GM23248 (cell line): ENCODE data around the gene TLCD2. TPM values are rescaled to one million over a fixed set of nuclear protein-coding genes. Genes with fewer than 3 reads are reported as not detected.
A peak's percentile ranks its signal among the peaks of the same experiment; 100 is the strongest.

ENCODE experiments used
- DNase-seq: peaks from one replicate; pipeline ENCODE4 v3.0.0-alpha.2; 2015
- H2AFZ ChIP-seq: fragments of 200-600 bp; sonication (generic); 2 replicates; pipeline ENCODE4 v1.6.1; 2016; ENCODE audit warnings: antibody characterized with exemption
- H3F3A ChIP-seq: fragments of 200-600 bp; sonication (generic); 2 replicates; pipeline ENCODE4 v1.6.1; 2016; ENCODE audit warnings: mild to moderate bottlenecking, antibody characterized with exemption, mixed run types; ENCODE audit not compliant: insufficient read depth
- H3K27ac ChIP-seq: fragments of 200-600 bp; sonication (generic); 2 replicates; pipeline ENCODE4 v1.5.1; 2016; ENCODE audit warnings: mild to moderate bottlenecking
- H3K27me3 ChIP-seq: fragments of 200-600 bp; sonication (generic); replicated peaks from 2 replicates; pipeline ENCODE4 v1.6.1; 2016; ENCODE audit warnings: mild to moderate bottlenecking; ENCODE audit not compliant: insufficient read depth
- H3K36me3 ChIP-seq: fragments of 200-600 bp; sonication (generic); 2 replicates; pipeline ENCODE4 v1.6.1; 2016; ENCODE audit warnings: low read depth, mild to moderate bottlenecking
- H3K4me1 ChIP-seq: fragments of 200-600 bp; sonication (generic); 2 replicates; pipeline ENCODE4 v1.6.1; 2016; ENCODE audit warnings: mild to moderate bottlenecking; ENCODE audit not compliant: insufficient read depth
- H3K4me2 ChIP-seq: fragments of 200-600 bp; sonication (generic); one replicate; pipeline ENCODE4 v1.6.1; 2016; ENCODE audit warnings: mild to moderate bottlenecking; ENCODE audit not compliant: unreplicated experiment
- H3K4me3 ChIP-seq: fragments of 200-600 bp; sonication (generic); 2 replicates; pipeline ENCODE4 v1.5.1; 2016; ENCODE audit warnings: mild to moderate bottlenecking
- H3K79me2 ChIP-seq: fragments of 200-600 bp; sonication (generic); 2 replicates; pipeline ENCODE4 v1.6.1; 2016; ENCODE audit warnings: mild to moderate bottlenecking; ENCODE audit not compliant: insufficient read depth
- H3K9ac ChIP-seq: fragments of 200-600 bp; sonication (generic); 2 replicates; pipeline ENCODE4 v1.6.1; 2016; ENCODE audit warnings: mild to moderate bottlenecking
- H3K9me2 ChIP-seq: fragments of 200-600 bp; sonication (generic); 2 replicates; pipeline ENCODE4 v1.6.1; 2016; ENCODE audit warnings: mixed run types, mild to moderate bottlenecking, moderate library complexity; ENCODE audit not compliant: insufficient read depth
- H3K9me3 ChIP-seq: fragments of 200-600 bp; sonication (generic); one replicate; pipeline ENCODE4 v1.6.1; 2017; ENCODE audit warnings: low read depth
- H4K20me1 ChIP-seq: fragments of 200-600 bp; sonication (generic); 2 replicates; pipeline ENCODE4 v1.6.0; 2016; ENCODE audit not compliant: insufficient read depth
- EZH2 ChIP-seq: fragments of 200-600 bp; sonication (generic); IDR thresholded peaks from 2 replicates; pipeline ENCODE4 v1.6.1; 2018; ENCODE audit warnings: antibody characterized with exemption, mild to moderate bottlenecking; ENCODE audit not compliant: insufficient read depth, poor library complexity, severe bottlenecking
- EZH2phosphoT487 ChIP-seq: fragments of 200-600 bp; sonication (generic); IDR thresholded peaks from 2 replicates; pipeline ENCODE4 v1.6.1; 2018; ENCODE audit warnings: antibody characterized with exemption, moderate library complexity, mild to moderate bottlenecking, low read depth; ENCODE audit not compliant: insufficient read depth
- WGBS, 2 experiments: methylation state at CpG; one replicate each; pipeline ENCODE4 v1.1.6; 2015 to 2017; ENCODE audit warnings: low lambda C conversion rate in 2 of 2, low coverage in 1 of 2; ENCODE audit errors: missing lambda C conversion rate in 2 of 2; 5-methylcytosine and 5-hydroxymethylcytosine counted together
- in situ Hi-C: fragments of 300-500 bp; cut with MboI; formaldehyde crosslinking; loops from 2 replicates; pipeline ENCODE4 v1.15.0; 2020
- polyA plus RNA-seq: library from polyadenylated mRNA; unstranded; fragments of >200 nt; fragmentation: Nextera tagmentation; extraction: Ambion mirVana; gene quantifications from 2 replicates; pipeline ENCODE4 v1.2.1, GENCODE V29; 2016
- total RNA-seq: library from RNA; depleted of rRNA; stranded (reverse); fragments of >200 nt; shearing (Covaris generic); gene quantifications from 2 replicates; pipeline ENCODE4 v1.2.3, GENCODE V29; 2014

TLCD2 gene
- total and polyA plus RNA-seq, 2 experiments from 2014 or later: 2.2 to 2.4 TPM

DNA sequence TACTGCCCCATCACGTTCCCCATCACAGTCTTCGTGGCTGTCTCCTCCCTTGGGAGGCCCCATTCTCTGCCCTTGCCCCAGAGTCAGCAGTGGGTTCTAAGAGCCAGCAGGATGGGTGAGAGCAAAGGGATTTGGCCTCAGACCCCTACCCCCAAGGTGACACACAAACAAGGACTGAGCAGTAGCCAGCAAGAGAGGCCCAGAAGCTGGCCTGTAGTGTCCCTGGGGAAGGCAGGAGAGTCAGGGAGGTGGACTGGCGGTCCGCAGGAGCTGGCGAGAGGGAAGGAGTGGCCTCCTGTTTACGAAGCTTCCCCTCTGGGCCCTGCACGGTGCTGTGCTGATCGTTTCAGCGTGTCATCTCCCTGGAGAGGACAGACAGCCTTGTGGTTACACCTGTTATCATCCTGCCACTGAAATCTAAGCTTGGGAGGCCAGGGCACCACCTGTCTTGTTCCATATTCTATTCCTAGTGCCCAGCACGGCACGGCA is 22.7 kb upstream of the TLCD2 start:
- H3K36me3 ChIP-seq: no peaks in the 10 kb centered on the region
- no peaks in the 10 kb centered on the region for H3K9me2 ChIP-seq
- H3K4me2 ChIP-seq: no peak overlapping the region
- H3K9ac ChIP-seq: no peak overlapping the region
- H3F3A ChIP-seq: peaks cover 7% of the 10 kb centered on the region; the same call in 1 of the 2 replicates
- 0 out of 2 replicates have a peak, but pooled peaks cover 5% of the 10 kb centered on the region for H3K79me2 ChIP-seq
- TF ChIP-seq EZH2 (no peak), EZH2phosphoT487 (no peak)
- in situ Hi-C loops: no loop called here
- no peak overlapping the region for H3K27ac ChIP-seq
- H3K27me3 ChIP-seq: no peaks in the 10 kb centered on the region
- H2AFZ ChIP-seq: no peak overlapping the region
- no peak overlapping the region for H3K4me3 ChIP-seq
- H3K9me3 ChIP-seq: no peaks in the 10 kb centered on the region
- 83 to 86% methylated on average over 11 of the region's 11 CpGs for WGBS, 2 experiments
- H3K4me1 ChIP-seq: peaks cover 18% of the 10 kb centered on the region
- no peak for DNase-seq
- H4K20me1 ChIP-seq: no peaks in the 10 kb centered on the region

- Histone ChIP-seq H4K20me1 (no peaks in the 10 kb centered on the region), H3K36me3 (no peaks in the 10 kb centered on the region), H3K9me2 (no peaks in the 10 kb centered on the region), H3K4me3 (no peak overlapping the region), H3K27me3 (no peaks in the 10 kb centered on the region), H3K9ac (no peak overlapping the region), H3K4me1 (peaks cover 18% of the 10 kb centered on the region), H3K9me3 (no peaks in the 10 kb centered on the region), H3K4me2 (no peak overlapping the region), H2AFZ (no peak overlapping the region), H3F3A (peaks cover 7% of the 10 kb centered on the region; the same call in 1 of the 2 replicates), H3K79me2 (0 out of 2 replicates have a peak, but pooled peaks cover 5% of the 10 kb centered on the region), H3K27ac (no peak overlapping the region)
- in situ Hi-C loops: no loop called here
- TF ChIP-seq EZH2phosphoT487: no peak
- no peak for TF ChIP-seq EZH2
- 95 to 98% methylated on average over 16 to 18 of the region's 22 CpGs for WGBS, 2 experiments
- no peak for DNase-seq
Observed at GRCh38 chr17:1732241-1732832, 22.2 kb upstream of the TLCD2 start.

DNA sequence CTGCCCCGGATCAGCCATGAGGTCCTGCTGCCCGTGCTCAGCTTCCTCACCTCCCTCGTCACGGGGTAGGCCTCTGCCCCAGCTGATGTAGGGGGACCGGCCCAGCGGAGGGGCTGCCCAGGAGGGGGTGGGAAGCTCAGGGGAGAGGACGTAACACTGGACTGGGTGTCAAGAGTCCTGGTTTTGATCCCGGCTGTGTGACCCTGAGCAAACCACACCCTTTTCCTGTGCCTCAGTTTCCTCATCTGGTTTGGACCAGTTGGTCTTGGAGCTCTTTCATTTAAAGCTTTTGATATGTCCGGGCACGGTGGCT is 21.0 kb upstream of the TLCD2 start:
- Histone ChIP-seq H3K9ac (peak overlapping the region; percentile 67), H4K20me1 (no peaks in the 10 kb centered on the region), H3K79me2 (peaks cover 9% of the 10 kb centered on the region; the same call in 1 of the 2 replicates), H3F3A (peaks cover 7% of the 10 kb centered on the region; the same call in 1 of the 2 replicates), H3K27ac (no peak overlapping the region), H2AFZ (no peak overlapping the region), H3K27me3 (no peaks in the 10 kb centered on the region), H3K9me2 (no peaks in the 10 kb centered on the region), H3K9me3 (no peaks in the 10 kb centered on the region), H3K36me3 (no peaks in the 10 kb centered on the region), H3K4me1 (peaks cover 11% of the 10 kb centered on the region; the same call in 1 of the 2 replicates), H3K4me3 (no peak overlapping the region), H3K4me2 (peak overlapping the region; percentile 10)
- no peak for TF ChIP-seq EZH2
- no peak for TF ChIP-seq EZH2phosphoT487
- in situ Hi-C loops: no loop called here
- 31 to 38% methylated on average over 10 of the region's 10 CpGs for WGBS, 2 experiments
- DNase-seq: no peak

DNA sequence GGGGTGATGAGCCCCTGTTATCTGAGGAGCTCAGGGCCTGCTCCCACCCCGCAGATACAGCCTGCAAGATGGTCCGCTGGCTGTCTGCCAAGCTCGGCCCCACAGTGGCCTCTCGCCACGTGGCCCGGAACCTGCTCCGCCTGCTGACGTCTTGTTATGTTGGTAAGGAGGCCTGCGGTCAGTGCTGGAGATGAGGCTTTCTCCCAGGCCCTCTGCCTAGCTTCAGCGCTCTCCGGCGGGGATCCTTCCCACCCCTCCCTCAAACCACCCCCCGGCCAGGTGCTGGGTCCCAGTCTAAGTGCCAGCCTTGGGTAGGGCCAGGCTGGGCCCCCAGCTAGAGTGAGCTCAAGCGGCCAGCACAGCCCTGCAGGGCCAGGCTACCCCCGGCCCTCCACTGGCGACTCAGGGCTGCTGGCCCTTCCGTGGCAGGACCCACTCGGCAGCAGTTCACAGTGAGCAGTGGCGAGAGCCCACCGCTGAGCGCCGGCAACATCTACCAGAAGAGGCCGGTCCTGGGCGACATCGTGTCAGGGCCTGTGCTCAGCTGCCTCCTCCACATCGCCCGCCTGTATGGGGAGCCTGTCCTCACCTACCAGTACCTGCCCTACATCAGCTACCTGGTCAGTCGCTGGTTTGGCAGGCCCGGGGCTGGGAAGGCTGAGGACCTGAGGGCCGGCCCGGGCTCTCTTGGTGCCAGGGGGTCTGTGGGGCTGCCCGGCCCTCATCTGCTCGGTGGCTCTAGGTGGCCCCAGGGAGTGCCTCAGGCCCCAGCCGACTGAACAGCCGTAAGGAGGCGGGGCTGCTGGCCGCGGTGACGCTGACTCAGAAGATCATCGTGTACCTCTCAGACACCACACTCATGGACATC is 20.4 kb upstream of the TLCD2 start:
- peak; percentile 93 for DNase-seq
- H4K20me1 ChIP-seq: no peaks in the 10 kb centered on the region
- peaks cover 7% of the 10 kb centered on the region; the same call in 1 of the 2 replicates for H3F3A ChIP-seq
- peak overlapping the region; percentile 10 for H3K4me2 ChIP-seq
- 52 to 57% methylated on average over 32 to 36 of the region's 40 CpGs for WGBS, 2 experiments
- in situ Hi-C loops: no loop called here
- H3K4me3 ChIP-seq: no peak overlapping the region
- H3K9me3 ChIP-seq: no peaks in the 10 kb centered on the region
- no peaks in the 10 kb centered on the region for H3K27me3 ChIP-seq
- H2AFZ ChIP-seq: no peak overlapping the region
- peak overlapping the region; percentile 48 for H3K27ac ChIP-seq
- peaks cover 15% of the 10 kb centered on the region for H3K79me2 ChIP-seq
- H3K36me3 ChIP-seq: no peaks in the 10 kb centered on the region
- peak overlapping the region; percentile 67 for H3K9ac ChIP-seq
- H3K4me1 ChIP-seq: peaks cover 10% of the 10 kb centered on the region; the same call in 1 of the 2 replicates
- TF ChIP-seq EZH2phosphoT487 (no peak), EZH2 (no peak)
- H3K9me2 ChIP-seq: no peaks in the 10 kb centered on the region
